Tibial artery (tissue), 4 donors: Measurements from ENCODE around the gene TGM4.

Experiments used
- DNase-seq, 2 donors: peaks; one replicate each; pipeline ENCODE4 v3.0.0-alpha.2; 2019
- H3K27ac ChIP-seq, 2 donors: fragments of 200-600 bp; sonication (generic) in 1 of 2; 1 replicate in 1 of 2; 2 replicates in 1 of 2; pipeline ENCODE4 v1.5.1; 2018 to 2019; ENCODE audit warnings: mild to moderate bottlenecking in 1 of 2
- H3K27me3 ChIP-seq, 2 donors: fragments of 200-600 bp; sonication (generic) in 1 of 2; one replicate each; pipeline versions ENCODE4 v1.5.1 to v1.6.0; 2016 to 2019
- H3K36me3 ChIP-seq, 3 donors: fragments of 200-600 bp; sonication (generic) in 2 of 3; one replicate each; pipeline ENCODE4 v1.5.1; 2016 to 2019; ENCODE audit warnings: mild to moderate bottlenecking in 2 of 3
- H3K4me1 ChIP-seq, 4 donors: fragments of 200-600 bp; sonication (generic) in 2 of 4; 1 replicate in 3 of 4; 2 replicates in 1 of 4; pipeline ENCODE4 v1.5.1; 2016 to 2019
- H3K4me3 ChIP-seq, 2 donors: fragments of 200-600 bp; sonication (generic) in 1 of 2; 1 replicate in 1 of 2; 2 replicates in 1 of 2; pipeline ENCODE4 v1.5.1; 2018 to 2019; ENCODE audit warnings: mild to moderate bottlenecking in 2 of 2
- H3K9me3 ChIP-seq, 3 donors: fragments of 200-600 bp; sonication (generic) in 1 of 3; one replicate each; pipeline ENCODE4 v1.5.1; 2016 to 2019
- CTCF ChIP-seq, 2 experiments: fragments of 200-600 bp in 1 of 2; fragments of 450-650 bp in 1 of 2; IDR thresholded peaks; one replicate each; pipeline ENCODE4 v1.5.1; 2017 to 2019; ENCODE audit warnings: antibody characterized with exemption in 2 of 2, mild to moderate bottlenecking in 1 of 2, moderate library complexity in 1 of 2
- intact Hi-C: fragments of 100-400 bp; cut with DNase I; formaldehyde crosslinking; loops from one replicate; pipeline ENCODE4 v1.15.0; 2023; ENCODE audit warnings: low total_unique reads

Gene TGM4

GRCh38 chr3:44929782-44930181 is 55.4 kb downstream of the TGM4 start:
- Histone ChIP-seq H3K27me3 (no peaks in the 10 kb centered on the region), H3K4me1 (no peaks in the 10 kb centered on the region), H3K36me3 (peaks cover 21 to 94% (median 82%) of the 10 kb centered on the region in 3 donors), H3K9me3 (no peaks in the 10 kb centered on the region), H3K4me3 (no peak overlapping the region), H3K27ac (no peak overlapping the region)
- intact Hi-C loops, result no loop called here
- DNase-seq, result no peak
- TF ChIP-seq CTCF (IDR thresholded peaks at IDR 0.05), result no peak

GRCh38 chr3:44930911-44931310 is 56.5 kb downstream of the TGM4 start:
- intact Hi-C loops, result no loop called here

GRCh38 chr3:44931791-44932190 is 57.4 kb downstream of the TGM4 start:
- no peak for DNase-seq
- Histone ChIP-seq H3K4me3 (no peak overlapping the region), H3K27me3 (no peaks in the 10 kb centered on the region), H3K4me1 (no peaks in the 10 kb centered on the region), H3K36me3 (peaks cover 16 to 80% (median 73%) of the 10 kb centered on the region in 3 donors), H3K9me3 (no peaks in the 10 kb centered on the region), H3K27ac (no peak overlapping the region)
- intact Hi-C loops, result no loop called here
- TF ChIP-seq CTCF (IDR thresholded peaks at IDR 0.05), result no peak

More at GRCh38 chr3:44930911-44931310, 56.5 kb downstream of the TGM4 start:
- Histone ChIP-seq H3K27me3 (no peaks in the 10 kb centered on the region), H3K27ac (no peak overlapping the region), H3K36me3 (peaks cover 21 to 83% (median 76%) of the 10 kb centered on the region in 3 donors), H3K9me3 (no peaks in the 10 kb centered on the region), H3K4me3 (no peak overlapping the region), H3K4me1 (no peaks in the 10 kb centered on the region)
- DNase-seq, result no peak
- TF ChIP-seq CTCF (IDR thresholded peaks at IDR 0.05), result no peak

GRCh38 chr3:44932271-44932670 is 57.9 kb downstream of the TGM4 start:
- intact Hi-C loops, result no loop called here
- H3K36me3 ChIP-seq, result peaks cover 17 to 75% (median 73%) of the 10 kb centered on the region in 3 donors

GRCh38 chr3:44932986-44933944 is 58.9 kb downstream of the TGM4 start:
- Histone ChIP-seq H3K4me1 (no peaks in the 10 kb centered on the region), H3K4me3 (no peak overlapping the region), H3K27me3 (no peaks in the 10 kb centered on the region), H3K27ac (no peak overlapping the region), H3K9me3 (no peaks in the 10 kb centered on the region), H3K36me3 (peaks cover 17 to 73% (median 69%) of the 10 kb centered on the region in 3 donors)
- no peak for TF ChIP-seq CTCF (IDR thresholded peaks at IDR 0.05)
- intact Hi-C loops, result no loop called here
- DNase-seq, result no peak

More at GRCh38 chr3:44932271-44932670, 57.9 kb downstream of the TGM4 start:
- no peaks in the 10 kb centered on the region for H3K9me3 ChIP-seq
- DNase-seq, result no peak
- H3K27me3 ChIP-seq, result no peaks in the 10 kb centered on the region
- no peak overlapping the region for H3K4me3 ChIP-seq
- no peak for TF ChIP-seq CTCF (IDR thresholded peaks at IDR 0.05)
- no peaks in the 10 kb centered on the region for H3K4me1 ChIP-seq
- H3K27ac ChIP-seq, result no peak overlapping the region
